Measurements from ENCODE around the gene TMOD3.

The TMOD3 gene

DNA sequence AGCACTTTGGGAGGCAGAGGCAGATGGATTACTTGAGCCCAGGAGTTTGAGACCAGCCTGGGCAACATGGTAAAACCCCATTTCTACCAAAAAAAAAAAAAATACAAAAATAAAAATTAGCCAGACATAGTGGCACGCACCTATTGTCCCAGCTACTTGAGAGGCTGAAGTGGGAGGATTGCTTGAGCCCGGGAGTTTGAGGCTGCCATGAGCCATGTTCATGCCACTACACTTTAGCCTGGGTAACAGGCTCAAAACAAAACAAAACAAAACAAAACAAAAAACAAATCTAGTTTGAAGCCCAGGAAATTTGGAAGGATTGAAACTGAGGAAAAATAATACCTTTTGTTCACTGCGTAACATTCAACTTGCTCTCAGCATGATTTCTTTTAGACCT is 16.6 kb downstream of the TMOD3 start:
- H3K9ac ChIP-seq (ENCODE audit: low read length in 2 of 2), result no peak overlapping the region
- no peaks in the 10 kb centered on the region for H3K9me3 ChIP-seq (ENCODE audit: control insufficient read depth in 2 of 2, low read length in 2 of 2)
- no peak overlapping the region for H3K4me3 ChIP-seq (ENCODE audit: low read length in 2 of 2)
- H3K4me1 ChIP-seq (ENCODE audit: control insufficient read depth, insufficient read depth, low read length), result peaks cover 8% of the 10 kb centered on the region
- H3K27me3 ChIP-seq (ENCODE audit: control insufficient read depth in 1 of 2, insufficient read depth in 2 of 2, low read length in 2 of 2), result no peaks in the 10 kb centered on the region
- no peaks in the 10 kb centered on the region for H3K36me3 ChIP-seq (ENCODE audit: control insufficient read depth in 2 of 2, insufficient read depth in 2 of 2, low read length in 2 of 2)
- H3K27ac ChIP-seq (ENCODE audit: low read length), result no peak overlapping the region

DNA sequence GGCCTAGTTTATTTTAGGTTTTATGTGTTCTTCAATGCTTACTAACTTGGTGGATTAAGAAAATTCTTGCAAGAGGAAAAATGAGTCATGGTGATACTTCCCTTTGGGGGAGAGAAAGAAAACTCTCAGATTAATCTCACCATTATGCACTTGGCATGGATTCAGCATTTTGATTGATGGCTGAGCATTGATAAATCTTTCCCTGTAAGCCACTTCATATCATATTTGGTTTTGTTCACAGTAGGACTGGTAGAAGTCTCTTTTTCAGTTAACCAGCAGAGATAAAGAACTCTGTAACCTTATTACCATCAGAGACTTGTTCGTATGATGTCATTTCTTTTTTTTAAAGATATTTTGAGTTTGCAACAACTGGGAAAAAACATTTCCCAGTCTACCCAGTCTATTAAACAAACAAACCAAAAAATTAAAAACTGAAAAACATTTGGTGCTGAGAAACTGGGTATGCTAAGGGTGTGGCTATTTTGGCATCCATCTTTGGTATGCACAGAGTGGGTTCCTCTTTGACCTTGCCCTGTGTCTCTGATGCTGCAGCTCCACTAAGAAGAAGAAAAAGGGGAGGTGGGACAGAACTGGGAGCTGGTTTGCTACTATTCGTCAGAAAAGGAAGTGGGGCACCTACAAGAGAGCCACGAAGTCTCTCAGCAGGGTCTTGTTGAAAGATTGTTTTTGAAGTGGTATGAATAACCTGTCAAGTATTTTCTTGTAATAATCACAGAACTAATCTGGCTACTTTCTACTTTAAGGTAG is 17.2 kb downstream of the TMOD3 start:
- no peaks in the 10 kb centered on the region for H3K9me3 ChIP-seq (ENCODE audit: control insufficient read depth in 2 of 2, low read length in 2 of 2)
- no peak overlapping the region for H3K27ac ChIP-seq (ENCODE audit: low read length)
- peaks cover 8% of the 10 kb centered on the region for H3K4me1 ChIP-seq (ENCODE audit: control insufficient read depth, insufficient read depth, low read length)

DNA sequence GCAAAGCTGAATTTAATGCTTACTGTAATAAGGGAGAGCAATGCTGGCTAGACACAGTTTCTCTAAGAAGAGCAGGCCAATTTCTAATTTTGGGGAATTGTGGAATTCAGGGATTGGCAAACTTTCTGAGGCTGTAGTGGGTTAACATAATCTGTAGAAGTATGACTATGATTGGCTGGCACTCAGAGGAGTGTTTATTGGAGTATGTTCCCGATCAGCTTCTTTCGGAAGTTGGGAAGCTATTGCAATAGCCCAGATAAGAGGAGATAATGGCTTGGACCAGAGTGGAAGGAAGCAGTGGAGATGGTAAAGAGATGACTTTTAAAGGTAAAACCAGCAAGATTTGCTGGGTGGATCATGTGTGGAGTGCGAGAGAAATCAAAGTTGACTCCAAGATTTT is 19.4 kb downstream of the TMOD3 start:
- Histone ChIP-seq H3K4me3 (ENCODE audit: low read length in 2 of 2) (no peak overlapping the region), H3K9me3 (ENCODE audit: control insufficient read depth in 2 of 2, low read length in 2 of 2) (no peaks in the 10 kb centered on the region), H3K9ac (ENCODE audit: low read length in 2 of 2) (no peak overlapping the region), H3K27ac (ENCODE audit: low read length) (no peak overlapping the region), H3K4me1 (ENCODE audit: control insufficient read depth, insufficient read depth, low read length) (peaks cover 6% of the 10 kb centered on the region), H3K27me3 (ENCODE audit: control insufficient read depth in 1 of 2, insufficient read depth in 2 of 2, low read length in 2 of 2) (no peaks in the 10 kb centered on the region), H3K36me3 (ENCODE audit: control insufficient read depth in 2 of 2, insufficient read depth in 2 of 2, low read length in 2 of 2) (no peaks in the 10 kb centered on the region)

More for the DNA sequence above, 17.2 kb downstream of the TMOD3 start:
- H3K9ac ChIP-seq (ENCODE audit: low read length in 2 of 2), result no peak overlapping the region
- H3K4me3 ChIP-seq (ENCODE audit: low read length in 2 of 2), result no peak overlapping the region
- H3K27me3 ChIP-seq (ENCODE audit: control insufficient read depth in 1 of 2, insufficient read depth in 2 of 2, low read length in 2 of 2), result no peaks in the 10 kb centered on the region
- H3K36me3 ChIP-seq (ENCODE audit: control insufficient read depth in 2 of 2, insufficient read depth in 2 of 2, low read length in 2 of 2), result no peaks in the 10 kb centered on the region

DNA sequence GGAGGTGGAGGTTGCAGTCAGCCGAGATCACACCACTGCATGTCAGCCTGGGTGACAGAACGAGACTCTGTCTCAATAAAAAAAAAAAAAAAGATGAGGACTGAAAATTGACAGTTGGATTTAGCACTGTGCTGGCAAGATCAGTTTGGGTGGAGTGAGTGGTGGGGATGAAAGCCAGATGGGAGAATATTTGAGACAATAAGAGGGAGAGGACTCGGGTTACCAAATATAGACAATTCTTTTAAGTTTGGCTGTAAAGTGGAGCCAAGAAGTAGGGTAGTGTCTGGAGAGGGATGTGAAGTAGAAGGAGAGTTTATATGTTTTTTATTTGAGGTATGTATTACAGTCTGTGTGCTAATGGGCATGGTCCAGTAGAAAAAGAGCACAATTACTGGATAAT is 20.4 kb downstream of the TMOD3 start:
- Histone ChIP-seq H3K27me3 (ENCODE audit: control insufficient read depth in 1 of 2, insufficient read depth in 2 of 2, low read length in 2 of 2) (no peaks in the 10 kb centered on the region), H3K4me1 (ENCODE audit: control insufficient read depth, insufficient read depth, low read length) (peaks cover 7% of the 10 kb centered on the region), H3K4me3 (ENCODE audit: low read length in 2 of 2) (no peak overlapping the region), H3K27ac (ENCODE audit: low read length) (no peak overlapping the region), H3K9ac (ENCODE audit: low read length in 2 of 2) (no peak overlapping the region), H3K9me3 (ENCODE audit: control insufficient read depth in 2 of 2, low read length in 2 of 2) (no peaks in the 10 kb centered on the region), H3K36me3 (ENCODE audit: control insufficient read depth in 2 of 2, insufficient read depth in 2 of 2, low read length in 2 of 2) (no peaks in the 10 kb centered on the region)

DNA sequence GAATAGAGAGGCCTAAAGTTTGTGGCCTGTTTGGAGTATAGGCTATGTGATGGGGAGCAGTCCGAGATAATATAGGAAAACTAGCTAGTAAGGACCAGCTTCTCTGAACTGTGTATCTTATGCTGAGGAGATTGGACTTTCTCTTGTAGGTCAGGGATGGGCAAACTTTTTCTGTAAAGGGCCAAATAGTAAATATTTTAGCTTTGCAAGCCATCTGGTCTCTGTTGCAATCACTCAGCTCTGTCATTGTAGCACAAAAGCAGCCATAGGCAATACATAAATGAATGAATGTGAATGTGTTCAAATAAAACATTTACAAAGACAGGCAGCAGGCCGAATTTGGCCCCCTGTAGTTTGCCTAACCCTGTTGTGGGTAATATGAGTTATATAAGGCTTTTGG is 24.5 kb downstream of the TMOD3 start:
- Histone ChIP-seq H3K27ac (ENCODE audit: low read length) (no peak overlapping the region), H3K9ac (ENCODE audit: low read length in 2 of 2) (no peak overlapping the region), H3K4me3 (ENCODE audit: low read length in 2 of 2) (no peak overlapping the region), H3K27me3 (ENCODE audit: control insufficient read depth in 1 of 2, insufficient read depth in 2 of 2, low read length in 2 of 2) (no peaks in the 10 kb centered on the region), H3K4me1 (ENCODE audit: control insufficient read depth, insufficient read depth, low read length) (peaks cover 4% of the 10 kb centered on the region), H3K36me3 (ENCODE audit: control insufficient read depth in 2 of 2, insufficient read depth in 2 of 2, low read length in 2 of 2) (no peaks in the 10 kb centered on the region), H3K9me3 (ENCODE audit: control insufficient read depth in 2 of 2, low read length in 2 of 2) (no peaks in the 10 kb centered on the region)

DNA sequence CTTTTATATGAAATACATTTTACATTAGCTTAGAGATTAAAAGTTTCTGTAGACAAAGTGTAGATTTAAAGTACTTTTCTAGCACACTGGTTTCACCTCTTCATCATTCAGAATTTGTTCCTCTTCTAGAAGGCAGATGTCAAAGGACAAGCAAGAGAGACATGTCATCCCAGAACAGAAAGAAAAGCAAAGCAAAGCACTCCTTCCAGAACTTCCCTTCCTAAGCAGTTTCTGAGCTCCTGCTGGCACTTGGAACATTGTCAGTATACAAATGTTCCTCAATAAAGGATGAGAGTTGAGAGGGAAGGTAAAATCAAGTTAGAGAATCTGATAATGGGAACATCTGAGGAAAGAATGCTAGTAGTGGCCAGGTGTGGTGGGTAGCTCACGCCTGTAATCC is 26.2 kb downstream of the TMOD3 start:
- Histone ChIP-seq H3K4me1 (ENCODE audit: control insufficient read depth, insufficient read depth, low read length) (peaks cover 4% of the 10 kb centered on the region), H3K4me3 (ENCODE audit: low read length in 2 of 2) (no peak overlapping the region), H3K9ac (ENCODE audit: low read length in 2 of 2) (no peak overlapping the region), H3K27me3 (ENCODE audit: control insufficient read depth in 1 of 2, insufficient read depth in 2 of 2, low read length in 2 of 2) (no peaks in the 10 kb centered on the region), H3K9me3 (ENCODE audit: control insufficient read depth in 2 of 2, low read length in 2 of 2) (no peaks in the 10 kb centered on the region), H3K27ac (ENCODE audit: low read length) (no peak overlapping the region), H3K36me3 (ENCODE audit: control insufficient read depth in 2 of 2, insufficient read depth in 2 of 2, low read length in 2 of 2) (no peaks in the 10 kb centered on the region)

DNA sequence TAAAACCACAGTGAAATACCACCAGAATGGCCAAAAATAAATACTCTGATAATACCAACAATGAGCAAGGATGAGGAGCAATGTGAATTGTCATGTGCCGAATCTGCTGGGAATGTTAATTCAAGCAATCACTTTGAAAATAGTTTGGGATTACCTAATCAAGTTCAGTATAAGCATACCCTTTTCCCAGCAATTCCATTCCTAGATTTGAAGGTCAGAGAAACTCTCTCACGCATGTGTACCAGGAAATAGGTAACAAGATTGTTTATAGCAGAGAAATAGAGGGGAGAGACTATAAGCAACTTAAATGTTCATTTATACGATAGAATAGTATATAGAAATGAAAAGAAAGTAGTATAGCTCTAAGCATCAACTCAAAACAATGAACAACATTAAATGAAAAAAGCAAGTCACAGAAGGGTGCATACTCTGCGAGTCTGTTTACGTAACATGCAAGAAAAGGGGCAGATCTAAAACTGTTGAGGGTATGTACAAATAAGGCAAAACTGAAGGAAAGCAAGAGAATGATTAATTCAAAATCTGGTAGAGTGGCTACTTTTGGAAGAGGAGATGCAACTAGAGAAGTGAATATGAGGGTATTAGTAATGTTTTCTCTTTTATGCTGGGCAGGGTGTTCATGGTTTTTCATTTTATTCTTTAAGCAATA is 27.4 kb downstream of the TMOD3 start:
- Histone ChIP-seq H3K9me3 (ENCODE audit: control insufficient read depth in 2 of 2, low read length in 2 of 2) (no peaks in the 10 kb centered on the region), H3K27ac (ENCODE audit: low read length) (no peak overlapping the region), H3K27me3 (ENCODE audit: control insufficient read depth in 1 of 2, insufficient read depth in 2 of 2, low read length in 2 of 2) (no peaks in the 10 kb centered on the region), H3K4me3 (ENCODE audit: low read length in 2 of 2) (no peak overlapping the region), H3K36me3 (ENCODE audit: control insufficient read depth in 2 of 2, insufficient read depth in 2 of 2, low read length in 2 of 2) (no peaks in the 10 kb centered on the region), H3K4me1 (ENCODE audit: control insufficient read depth, insufficient read depth, low read length) (peaks cover 4% of the 10 kb centered on the region), H3K9ac (ENCODE audit: low read length in 2 of 2) (no peak overlapping the region)

DNA sequence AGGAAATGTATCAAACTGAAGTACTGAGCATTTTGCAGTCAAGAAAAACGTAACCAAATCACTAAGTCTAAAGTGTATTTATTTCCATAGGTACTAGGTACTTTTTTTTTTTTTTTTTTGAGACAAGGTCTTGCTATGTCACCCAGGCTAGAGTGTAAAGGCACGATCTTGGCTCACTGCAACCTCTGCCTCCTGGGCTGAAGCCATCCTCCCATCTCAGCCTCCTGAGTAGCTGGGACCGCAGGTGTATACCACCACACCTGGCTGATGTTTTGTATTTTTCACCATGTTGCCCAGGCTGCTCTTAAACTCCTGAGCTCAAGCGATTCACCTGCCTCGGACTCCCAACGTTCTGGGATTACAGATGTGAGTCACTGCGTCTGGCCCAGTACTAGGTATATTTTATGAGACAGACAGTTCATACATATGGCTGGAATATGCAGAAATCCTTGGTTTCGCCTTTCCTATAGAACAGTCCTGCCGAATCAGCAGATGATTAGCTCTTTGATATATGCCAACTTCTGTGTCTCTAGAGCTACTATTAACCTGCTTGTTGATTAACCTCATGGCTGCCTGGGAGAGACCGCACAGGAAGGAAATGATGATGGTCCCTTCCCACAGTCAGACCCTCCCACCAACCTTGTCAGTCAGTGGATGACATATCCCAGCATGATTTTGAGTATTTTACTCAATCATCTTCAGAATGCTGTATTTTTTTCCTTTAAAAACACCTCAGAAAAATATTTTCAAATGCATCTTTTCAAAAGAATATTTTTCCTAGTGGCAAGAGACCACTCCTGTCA is 32.3 kb downstream of the TMOD3 start:
- Histone ChIP-seq H3K9ac (ENCODE audit: low read length in 2 of 2) (no peak overlapping the region), H3K36me3 (ENCODE audit: control insufficient read depth in 2 of 2, insufficient read depth in 2 of 2, low read length in 2 of 2) (peaks cover 5 to 7% of the 10 kb centered on the region in 2 donors), H3K27ac (ENCODE audit: low read length) (no peak overlapping the region), H3K27me3 (ENCODE audit: control insufficient read depth in 1 of 2, insufficient read depth in 2 of 2, low read length in 2 of 2) (no peaks in the 10 kb centered on the region), H3K4me1 (ENCODE audit: control insufficient read depth, insufficient read depth, low read length) (no peaks in the 10 kb centered on the region), H3K9me3 (ENCODE audit: control insufficient read depth in 2 of 2, low read length in 2 of 2) (no peaks in the 10 kb centered on the region), H3K4me3 (ENCODE audit: low read length in 2 of 2) (no peak overlapping the region)

DNA sequence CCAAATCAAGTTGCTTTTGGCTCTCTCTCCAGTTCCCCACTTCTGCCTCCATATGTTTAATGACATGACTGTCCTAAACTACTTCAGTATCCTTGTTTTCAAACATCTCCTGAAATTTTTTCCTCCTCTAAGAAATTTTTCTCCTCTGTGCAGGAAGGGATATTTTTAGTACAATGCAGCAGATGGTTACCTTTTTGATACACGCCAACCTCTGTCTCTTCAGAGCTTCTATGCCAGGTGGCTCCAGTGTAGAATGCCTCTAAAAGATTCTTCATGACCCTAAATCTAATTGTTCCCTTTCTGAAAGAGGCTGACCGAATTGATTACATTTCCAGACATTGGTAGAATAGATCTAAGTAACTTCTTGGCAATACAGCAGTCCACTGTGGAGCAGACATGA is 33.7 kb downstream of the TMOD3 start:
- Histone ChIP-seq H3K9me3 (ENCODE audit: control insufficient read depth in 2 of 2, low read length in 2 of 2) (no peaks in the 10 kb centered on the region), H3K4me3 (ENCODE audit: low read length in 2 of 2) (no peak overlapping the region), H3K9ac (ENCODE audit: low read length in 2 of 2) (no peak overlapping the region), H3K36me3 (ENCODE audit: control insufficient read depth in 2 of 2, insufficient read depth in 2 of 2, low read length in 2 of 2) (peaks cover 5 to 13% of the 10 kb centered on the region in 2 donors), H3K27ac (ENCODE audit: low read length) (no peak overlapping the region), H3K27me3 (ENCODE audit: control insufficient read depth in 1 of 2, insufficient read depth in 2 of 2, low read length in 2 of 2) (no peaks in the 10 kb centered on the region), H3K4me1 (ENCODE audit: control insufficient read depth, insufficient read depth, low read length) (no peaks in the 10 kb centered on the region)

DNA sequence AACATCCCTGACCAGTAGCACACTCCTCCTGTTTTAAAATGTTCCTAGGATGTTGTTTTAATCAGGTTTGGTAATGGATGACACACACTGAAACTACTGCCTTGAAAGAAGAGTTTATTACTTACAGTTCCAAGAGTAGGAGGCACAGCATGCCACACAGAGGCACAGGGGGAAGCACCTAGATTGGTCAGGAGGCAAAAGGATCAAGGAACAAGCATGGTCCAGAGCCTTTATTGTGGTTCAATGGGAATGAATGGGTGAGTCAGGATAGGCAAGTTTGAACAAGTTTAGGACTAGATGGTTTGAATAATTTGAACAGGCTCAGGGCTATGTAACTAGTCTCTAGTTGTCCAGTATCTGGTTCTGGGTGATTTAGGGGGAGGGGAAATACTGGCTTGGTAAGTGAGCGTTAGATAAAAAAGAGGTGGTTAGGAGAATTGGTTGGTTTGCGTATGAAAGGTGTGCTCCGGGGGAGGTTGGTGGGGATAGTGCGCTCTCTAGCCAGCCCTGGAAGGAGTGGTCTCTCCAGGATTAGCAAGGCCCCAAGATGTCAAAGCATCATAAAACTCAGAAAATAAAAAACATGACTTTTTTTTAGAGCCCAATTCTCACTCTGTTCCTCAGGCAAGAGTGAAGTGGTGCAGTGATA is 35.1 kb downstream of the TMOD3 start:
- H3K4me1 ChIP-seq (ENCODE audit: control insufficient read depth, insufficient read depth, low read length), result no peaks in the 10 kb centered on the region
- H3K9ac ChIP-seq (ENCODE audit: low read length in 2 of 2), result no peak overlapping the region
- peaks cover 6 to 15% of the 10 kb centered on the region in 2 donors for H3K36me3 ChIP-seq (ENCODE audit: control insufficient read depth in 2 of 2, insufficient read depth in 2 of 2, low read length in 2 of 2)
- H3K27me3 ChIP-seq (ENCODE audit: control insufficient read depth in 1 of 2, insufficient read depth in 2 of 2, low read length in 2 of 2), result no peaks in the 10 kb centered on the region
- H3K4me3 ChIP-seq (ENCODE audit: low read length in 2 of 2), result no peak overlapping the region
- no peaks in the 10 kb centered on the region for H3K9me3 ChIP-seq (ENCODE audit: control insufficient read depth in 2 of 2, low read length in 2 of 2)
- no peak overlapping the region for H3K27ac ChIP-seq (ENCODE audit: low read length)

Data from stomach smooth muscle (tissue), 2 donors.